Uterus (tissue), 4 donors: ENCODE results near the gene TMCO1. TPM values are rescaled to one million over a fixed set of nuclear protein-coding genes. Genes with fewer than 3 reads are reported as not detected.

Experiments used
- DNase-seq, 2 donors: peaks; one replicate each; pipeline ENCODE4 v3.0.0-alpha.2; 2019 to 2020
- H3K27ac ChIP-seq, 2 donors: fragments of 200-600 bp; sonication (generic); 1 replicate in 1 of 2; 2 replicates in 1 of 2; pipeline ENCODE4 v1.5.1; 2016 to 2018
- H3K27me3 ChIP-seq, 2 donors: fragments of 200-600 bp; sonication (generic); one replicate each; pipeline ENCODE4 v1.5.1; 2018 to 2019; ENCODE audit warnings: control low read depth in 1 of 2
- H3K36me3 ChIP-seq, 2 donors: fragments of 200-600 bp; sonication (generic); one replicate each; pipeline ENCODE4 v1.5.1; 2019; ENCODE audit warnings: control low read depth in 1 of 2
- H3K4me1 ChIP-seq, 2 donors: fragments of 200-600 bp; sonication (generic); one replicate each; pipeline ENCODE4 v1.5.1; 2018 to 2019; ENCODE audit warnings: control low read depth in 1 of 2
- H3K4me3 ChIP-seq, 2 donors: fragments of 200-600 bp; sonication (generic); 1 replicate in 1 of 2; 2 replicates in 1 of 2; pipeline ENCODE4 v1.5.1; 2018 to 2019; ENCODE audit warnings: mild to moderate bottlenecking in 1 of 2
- H3K9me3 ChIP-seq, 2 donors: fragments of 200-600 bp; sonication (generic); one replicate each; pipeline ENCODE4 v1.5.1; 2019; ENCODE audit warnings: control low read depth in 1 of 2
- CTCF ChIP-seq, 4 experiments: fragments of 200-600 bp in 2 of 4; fragments of 450-650 bp in 2 of 4; sonication (generic) in 2 of 4; IDR thresholded peaks; one replicate each; pipeline ENCODE4 v1.5.1; 2016 to 2019; ENCODE audit warnings: antibody characterized with exemption in 4 of 4, mild to moderate bottlenecking in 2 of 4, moderate library complexity in 1 of 4
- POLR2A ChIP-seq, 2 donors: fragments of 450-650 bp; IDR thresholded peaks; one replicate each; pipeline ENCODE4 v1.6.1; 2016; ENCODE audit warnings: antibody characterized with exemption in 2 of 2, mild to moderate bottlenecking in 1 of 2, moderate library complexity in 1 of 2
- intact Hi-C: fragments of 100-400 bp; cut with DNase I; formaldehyde crosslinking; loops from one replicate; pipeline ENCODE4 v1.15.1; 2023; ENCODE audit warnings: low total_unique reads
- total RNA-seq, 4 donors: library from RNA; depleted of rRNA in 3 of 4; stranded (reverse); fragments of >200 nt in 3 of 4; gene quantifications; one replicate each; pipeline versions ENCODE4 v1.1.0 to v1.2.4, GENCODE V29; 2014 to 2023
- donor health status: DM: yes; HTN: yes; CAD: no.

Gene TMCO1
- total RNA-seq, 4 donors from 2014 or later: 36.2 to 87.1 (median 54.8) TPM

DNA sequence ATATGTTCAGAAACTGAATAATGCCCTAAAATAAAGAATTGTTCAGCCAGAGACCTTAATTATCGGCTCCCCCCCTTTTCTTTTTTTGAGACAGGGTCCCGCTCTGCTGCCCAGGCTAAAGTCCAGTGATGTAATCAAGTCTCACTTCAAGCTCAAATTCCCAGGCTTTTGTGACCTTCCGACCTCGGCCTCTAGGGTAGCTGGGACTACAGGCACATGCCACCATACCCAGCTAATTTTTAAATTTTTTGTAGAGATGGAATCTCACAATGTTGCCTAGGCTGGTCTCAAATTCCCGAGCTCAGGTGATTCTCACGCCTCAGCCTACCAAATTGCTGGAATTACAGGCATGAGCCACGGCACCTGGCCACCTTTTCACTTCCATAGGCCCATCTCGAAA is 26.5 kb downstream of the TMCO1 start:
- intact Hi-C loops: no loop called here
- TF ChIP-seq POLR2A (IDR thresholded peaks at IDR 0.05) (no peak), CTCF (IDR thresholded peaks at IDR 0.05) (no peak)
- H3K36me3 ChIP-seq: no peaks in the 10 kb centered on the region
- H3K4me3 ChIP-seq: no peak overlapping the region
- H3K27me3 ChIP-seq: no peaks in the 10 kb centered on the region
- H3K4me1 ChIP-seq: no peaks in the 10 kb centered on the region
- no peaks in the 10 kb centered on the region for H3K9me3 ChIP-seq
- no peak for DNase-seq
- H3K27ac ChIP-seq: no peak overlapping the region

GRCh38 chr1:165738794-165739193 is 29.9 kb downstream of the TMCO1 start:
- no peak overlapping the region for H3K27ac ChIP-seq
- intact Hi-C loops: no loop called here
- H3K4me1 ChIP-seq: no peaks in the 10 kb centered on the region
- H3K36me3 ChIP-seq: no peaks in the 10 kb centered on the region
- TF ChIP-seq CTCF (IDR thresholded peaks at IDR 0.05) (no peak), POLR2A (IDR thresholded peaks at IDR 0.05) (no peak)
- no peak for DNase-seq
- no peaks in the 10 kb centered on the region for H3K9me3 ChIP-seq
- no peaks in the 10 kb centered on the region for H3K27me3 ChIP-seq
- no peak overlapping the region for H3K4me3 ChIP-seq

- no peaks in the 10 kb centered on the region for H3K36me3 ChIP-seq
- no peaks in the 10 kb centered on the region for H3K9me3 ChIP-seq
- intact Hi-C loops: no loop called here
- no peaks in the 10 kb centered on the region for H3K4me1 ChIP-seq
- DNase-seq: no peak
- no peak overlapping the region for H3K27ac ChIP-seq
- H3K27me3 ChIP-seq: no peaks in the 10 kb centered on the region
- no peak overlapping the region for H3K4me3 ChIP-seq
- TF ChIP-seq POLR2A (IDR thresholded peaks at IDR 0.05) (no peak), CTCF (IDR thresholded peaks at IDR 0.05) (no peak)
Measured at GRCh38 chr1:165737196-165737595, 31.5 kb downstream of the TMCO1 start.

GRCh38 chr1:165734906-165735305 is 33.8 kb downstream of the TMCO1 start:
- Histone ChIP-seq H3K27me3 (no peaks in the 10 kb centered on the region), H3K9me3 (no peaks in the 10 kb centered on the region), H3K4me3 (no peak overlapping the region), H3K4me1 (no peaks in the 10 kb centered on the region), H3K36me3 (no peaks in the 10 kb centered on the region), H3K27ac (no peak overlapping the region)
- no peak for DNase-seq
- TF ChIP-seq CTCF (IDR thresholded peaks at IDR 0.05): no peak
- TF ChIP-seq POLR2A (IDR thresholded peaks at IDR 0.05): no peak
- intact Hi-C loops: no loop called here

- H3K9me3 ChIP-seq: no peaks in the 10 kb centered on the region
- H3K27me3 ChIP-seq: no peaks in the 10 kb centered on the region
- intact Hi-C loops: no loop called here
- no peak overlapping the region for H3K4me3 ChIP-seq
- H3K27ac ChIP-seq: no peak overlapping the region
- H3K4me1 ChIP-seq: no peaks in the 10 kb centered on the region
- no peaks in the 10 kb centered on the region for H3K36me3 ChIP-seq
- TF ChIP-seq POLR2A (IDR thresholded peaks at IDR 0.05) (no peak), CTCF (IDR thresholded peaks at IDR 0.05) (no peak)
- no peak for DNase-seq
Measured at GRCh38 chr1:165726841-165727240, 41.8 kb downstream of the TMCO1 start.
